A673 (cell line): ENCODE results near the gene BRPF3. TPM values are rescaled to one million over a fixed set of nuclear protein-coding genes. Genes with fewer than 3 reads are reported as not detected.

Experiments
- BruUV-seq: library from RNA; stranded (reverse); fragments of 400-500 nt; replicated peaks from 2 replicates; lab custom pipeline; 2021; lab: Mats Ljungman, UMichigan
- CTCF ChIA-PET: fragments of 300-600 bp; sonication (Branson Sonifier 250); formaldehyde crosslinking; loops from one replicate; lab custom pipeline; 2022; ENCODE audit warnings: antibody characterized with exemption; lab: Charles Lee
- POLR2A ChIA-PET: fragments of 300-600 bp; sonication (Branson Sonifier 250); formaldehyde crosslinking; loops from one replicate; lab custom pipeline; 2022; ENCODE audit warnings: antibody characterized with exemption; ENCODE audit not compliant: low non-redundant PET; lab: Charles Lee
- DNase-seq: peaks from one replicate; pipeline ENCODE4 v3.0.0-alpha.2; 2015; ENCODE audit warnings: low spot score
- H3K27ac ChIP-seq: fragments of 200-600 bp; sonication (generic); 2 replicates; pipeline ENCODE4 v1.5.1; 2016; ENCODE audit warnings: mixed run types, low read depth, mild to moderate bottlenecking, mixed read lengths, antibody characterized with exemption, low read length; ENCODE audit not compliant: poor library complexity, severe bottlenecking
- H3K27me3 ChIP-seq: fragments of 200-600 bp; sonication (generic); replicated peaks from 2 replicates; pipeline ENCODE4 v1.6.1; 2017; ENCODE audit warnings: mixed run types, low read depth, mild to moderate bottlenecking, mixed read lengths, antibody characterized with exemption, low read length; ENCODE audit not compliant: insufficient read depth, poor library complexity
- H3K36me3 ChIP-seq: fragments of 200-600 bp; sonication (generic); 2 replicates; pipeline ENCODE4 v1.6.1; 2016; ENCODE audit warnings: mixed run types, mild to moderate bottlenecking, mixed read lengths, antibody characterized with exemption, low read length; ENCODE audit not compliant: insufficient read depth, poor library complexity, severe bottlenecking
- H3K4me1 ChIP-seq: fragments of 200-600 bp; sonication (generic); 2 replicates; pipeline ENCODE4 v1.6.1; 2017; ENCODE audit warnings: mixed run types, mild to moderate bottlenecking, mixed read lengths, antibody characterized with exemption, low read length; ENCODE audit not compliant: insufficient read depth, poor library complexity, severe bottlenecking
- H3K4me3 ChIP-seq: fragments of 200-600 bp; sonication (generic); 2 replicates; pipeline ENCODE4 v1.5.1; 2016; ENCODE audit warnings: low read depth, mixed run types, mild to moderate bottlenecking, mixed read lengths, low read length; ENCODE audit not compliant: poor library complexity, severe bottlenecking
- H3K9me3 ChIP-seq: fragments of 200-600 bp; sonication (generic); 2 replicates; pipeline ENCODE4 v1.6.1; 2016; ENCODE audit warnings: mixed run types, low read depth, mild to moderate bottlenecking, mixed read lengths, antibody characterized with exemption, low read length; ENCODE audit not compliant: poor library complexity, severe bottlenecking
- CTCF ChIP-seq: fragments of 300-800, 200-600 bp; sonication (generic); conservative IDR thresholded peaks from 2 replicates; pipeline ENCODE4 v1.5.1; 2017; ENCODE audit warnings: low read depth, mild to moderate bottlenecking, antibody characterized with exemption, low read length, moderate library complexity, mixed read lengths
- EZH2 ChIP-seq: fragments of 200-600 bp; sonication (generic); IDR thresholded peaks from 2 replicates; pipeline ENCODE4 v1.6.1; 2017; ENCODE audit warnings: borderline replicate concordance, low read depth, mild to moderate bottlenecking, mixed read lengths, antibody characterized with exemption, low read length; ENCODE audit not compliant: poor library complexity, severe bottlenecking
- intact Hi-C: fragments of 100-400 bp; cut with micrococcal nuclease; formaldehyde crosslinking; loops from one replicate; pipeline ENCODE4 v1.10.0; 2022; ENCODE audit not compliant: unreplicated experiment
- total RNA-seq: library from RNA; stranded (reverse); gene quantifications from 2 replicates; pipeline ENCODE4 v1.2.3, GENCODE V29; 2021

BRPF3 gene
- total RNA-seq, 1 experiment from 2014 or later = 39.3 TPM

GRCh38 chr6:36169023-36170007 lies 27.2 kb upstream of the BRPF3 start:
- ChIA-PET CTCF (no interaction called here), POLR2A (no interaction called here)
- H3K4me1 ChIP-seq = no peaks in the 10 kb centered on the region
- H3K36me3 ChIP-seq = no peaks in the 10 kb centered on the region
- DNase-seq = no peak
- H3K9me3 ChIP-seq = no peaks in the 10 kb centered on the region
- no TSS peak for BruUV-seq
- TF ChIP-seq CTCF = no peak
- TF ChIP-seq EZH2 = no peak
- no peak overlapping the region for H3K4me3 ChIP-seq
- intact Hi-C loops = no loop called here
- no peaks in the 10 kb centered on the region for H3K27me3 ChIP-seq
- no peak overlapping the region for H3K27ac ChIP-seq

GRCh38 chr6:36170704-36171103 lies 25.8 kb upstream of the BRPF3 start:
- no TSS peak for BruUV-seq
- Histone ChIP-seq H3K4me1 (no peaks in the 10 kb centered on the region), H3K36me3 (no peaks in the 10 kb centered on the region), H3K27me3 (no peaks in the 10 kb centered on the region), H3K4me3 (no peak overlapping the region), H3K27ac (no peak overlapping the region), H3K9me3 (no peaks in the 10 kb centered on the region)
- TF ChIP-seq CTCF = no peak
- TF ChIP-seq EZH2 = no peak
- ChIA-PET CTCF (no interaction called here), POLR2A (no interaction called here)
- no peak for DNase-seq
- intact Hi-C loops = no loop called here

- H3K36me3 ChIP-seq = no peaks in the 10 kb centered on the region
- intact Hi-C loops = no loop called here
- H3K27ac ChIP-seq = no peak overlapping the region
- BruUV-seq = no TSS peak
- H3K4me1 ChIP-seq = no peaks in the 10 kb centered on the region
- no peak overlapping the region for H3K4me3 ChIP-seq
- TF ChIP-seq EZH2 = no peak
- TF ChIP-seq CTCF = no peak
- CTCF ChIA-PET = no interaction called here
- no peaks in the 10 kb centered on the region for H3K27me3 ChIP-seq
- POLR2A ChIA-PET = no interaction called here
- no peaks in the 10 kb centered on the region for H3K9me3 ChIP-seq
- DNase-seq = no peak
Measured at GRCh38 chr6:36171573-36171972, 25.0 kb upstream of the BRPF3 start.
